ENCODE results near the gene CLTB. TPM values are rescaled to one million over a fixed set of nuclear protein-coding genes. Genes with fewer than 3 reads are reported as not detected.

CLTB gene
- total and polyA plus RNA-seq, 2 donors (not counting 1 experiment from before 2014, with no cell fraction given) = 29.9 to 41.7 TPM

- 97% methylated on average over 10 of the region's 10 CpGs for WGBS (ENCODE audit: insufficient coverage)
- Histone ChIP-seq H3K9me3 (ENCODE audit: control extremely low read depth in 1 of 3, control insufficient read depth in 2 of 3, insufficient read depth in 1 of 3, low read length in 2 of 3) (no peaks in the 10 kb centered on the region), H3K4me3 (ENCODE audit: control extremely low read depth in 1 of 5, extremely low read depth in 1 of 5, insufficient read depth in 1 of 5, low read depth in 2 of 5, low read length in 4 of 5) (no peak overlapping the region), H3K79me2 (ENCODE audit: control insufficient read depth, insufficient read depth, low read length) (peaks cover 20% of the 10 kb centered on the region), H3K4me2 (replicated peaks; ENCODE audit: low read depth, low read length, poor library complexity, severe bottlenecking) (no peak overlapping the region), H3K9ac (ENCODE audit: low read length) (no peak overlapping the region), H3K27me3 (replicated peaks in 1 of 4; ENCODE audit: control extremely low read depth in 1 of 4, control insufficient read depth in 3 of 4, insufficient read depth in 4 of 4, low read length in 3 of 4) (no peaks in the 10 kb centered on the region), H2AFZ (ENCODE audit: insufficient read depth, low read depth, low read length, poor library complexity, severe bottlenecking) (no peak overlapping the region), H4K20me1 (ENCODE audit: control insufficient read depth, insufficient read depth, low read length, poor library complexity, severe bottlenecking) (peaks cover 8% of the 10 kb centered on the region), H3K36me3 (replicated peaks in 1 of 2; ENCODE audit: control extremely low read depth in 1 of 2, control insufficient read depth in 1 of 2, extremely low read depth in 1 of 2, insufficient read depth in 2 of 2, low read length in 1 of 2) (peaks cover 0 to 6% of the 10 kb centered on the region in 2 experiments), H3K27ac (ENCODE audit: low read length in 2 of 2) (no peak overlapping the region), H3K4me1 (ENCODE audit: control insufficient read depth in 2 of 2, insufficient read depth in 2 of 2, low read length in 2 of 2) (peaks cover 14 to 19% of the 10 kb centered on the region in 2 donors)
- ChIA-PET CTCF (no interaction called here), POLR2A (no interaction called here)
- DNase-seq = no peak
- Mint-ChIP-seq H3K4me1 (peaks cover 21% of the 10 kb centered on the region), H3K27ac (no peak overlapping the region), H3K27me3 (no peaks in the 10 kb centered on the region), H3K4me3 (no peak overlapping the region), H3K9me3 (ENCODE audit: insufficient read depth) (no peaks in the 10 kb centered on the region)
- intact Hi-C loops (cut with micrococcal nuclease) = no loop called here
- no peak for TF ChIP-seq CTCF (IDR thresholded peaks at IDR 0.05)
- TF ChIP-seq EZH2 (IDR thresholded peaks at IDR 0.05; ENCODE audit: borderline replicate concordance, insufficient read depth, low read depth, low read length, poor library complexity, severe bottlenecking) = no peak
- no peak for ATAC-seq (ENCODE audit: low read depth)
Measured at GRCh38 chr5:176412517-176413254, 3.7 kb downstream of the CLTB start.

GRCh38 chr5:176410486-176411180 is 5.7 kb downstream of the CLTB start:
- WGBS (ENCODE audit: insufficient coverage) = 97% methylated on average over 5 of the region's 5 CpGs
- Mint-ChIP-seq H3K27ac (no peak overlapping the region), H3K27me3 (no peaks in the 10 kb centered on the region), H3K4me3 (no peak overlapping the region), H3K4me1 (peaks cover 11% of the 10 kb centered on the region), H3K9me3 (ENCODE audit: insufficient read depth) (no peaks in the 10 kb centered on the region)
- ATAC-seq (ENCODE audit: low read depth) = no peak
- intact Hi-C loops (cut with micrococcal nuclease) = no loop called here
- Histone ChIP-seq H3K4me1 (ENCODE audit: control insufficient read depth in 2 of 2, insufficient read depth in 2 of 2, low read length in 2 of 2) (peaks cover 5 to 8% of the 10 kb centered on the region in 2 donors), H3K4me3 (ENCODE audit: control extremely low read depth in 1 of 5, extremely low read depth in 1 of 5, insufficient read depth in 1 of 5, low read depth in 2 of 5, low read length in 4 of 5) (no peak overlapping the region), H3K36me3 (replicated peaks in 1 of 2; ENCODE audit: control extremely low read depth in 1 of 2, control insufficient read depth in 1 of 2, extremely low read depth in 1 of 2, insufficient read depth in 2 of 2, low read length in 1 of 2) (peaks cover 0 to 14% of the 10 kb centered on the region in 2 experiments), H4K20me1 (ENCODE audit: control insufficient read depth, insufficient read depth, low read length, poor library complexity, severe bottlenecking) (peaks cover 8% of the 10 kb centered on the region), H3K79me2 (ENCODE audit: control insufficient read depth, insufficient read depth, low read length) (peaks cover 5% of the 10 kb centered on the region), H3K27me3 (replicated peaks in 1 of 4; ENCODE audit: control extremely low read depth in 1 of 4, control insufficient read depth in 3 of 4, insufficient read depth in 4 of 4, low read length in 3 of 4) (no peaks in the 10 kb centered on the region), H3K9me3 (ENCODE audit: control extremely low read depth in 1 of 3, control insufficient read depth in 2 of 3, insufficient read depth in 1 of 3, low read length in 2 of 3) (no peaks in the 10 kb centered on the region), H3K4me2 (replicated peaks; ENCODE audit: low read depth, low read length, poor library complexity, severe bottlenecking) (no peak overlapping the region), H3K27ac (ENCODE audit: low read length in 2 of 2) (no peak overlapping the region), H3K9ac (ENCODE audit: low read length) (no peak overlapping the region), H2AFZ (ENCODE audit: insufficient read depth, low read depth, low read length, poor library complexity, severe bottlenecking) (no peak overlapping the region)
- TF ChIP-seq EZH2 (IDR thresholded peaks at IDR 0.05; ENCODE audit: borderline replicate concordance, insufficient read depth, low read depth, low read length, poor library complexity, severe bottlenecking) = no peak
- TF ChIP-seq CTCF (IDR thresholded peaks at IDR 0.05) = no peak
- CTCF ChIA-PET = no interaction called here
- DNase-seq = no peak
- POLR2A ChIA-PET = no interaction called here

Data from B cell (primary cell).